ENCODE measurements around the gene ITPR1. TPM values are rescaled to one million over a fixed set of nuclear protein-coding genes. Genes with fewer than 3 reads are reported as not detected.

ITPR1 gene
- total RNA-seq, 3 donors from 2014 or later: 10.7 to 80.2 (median 20.7) TPM

- no peak for ATAC-seq
- peaks cover 3% of the 10 kb centered on the region for H3K4me1 ChIP-seq (ENCODE audit: low read depth)
- intact Hi-C loops (cut with DNase I, micrococcal nuclease): no loop called here
- TF ChIP-seq, protein P1, sequence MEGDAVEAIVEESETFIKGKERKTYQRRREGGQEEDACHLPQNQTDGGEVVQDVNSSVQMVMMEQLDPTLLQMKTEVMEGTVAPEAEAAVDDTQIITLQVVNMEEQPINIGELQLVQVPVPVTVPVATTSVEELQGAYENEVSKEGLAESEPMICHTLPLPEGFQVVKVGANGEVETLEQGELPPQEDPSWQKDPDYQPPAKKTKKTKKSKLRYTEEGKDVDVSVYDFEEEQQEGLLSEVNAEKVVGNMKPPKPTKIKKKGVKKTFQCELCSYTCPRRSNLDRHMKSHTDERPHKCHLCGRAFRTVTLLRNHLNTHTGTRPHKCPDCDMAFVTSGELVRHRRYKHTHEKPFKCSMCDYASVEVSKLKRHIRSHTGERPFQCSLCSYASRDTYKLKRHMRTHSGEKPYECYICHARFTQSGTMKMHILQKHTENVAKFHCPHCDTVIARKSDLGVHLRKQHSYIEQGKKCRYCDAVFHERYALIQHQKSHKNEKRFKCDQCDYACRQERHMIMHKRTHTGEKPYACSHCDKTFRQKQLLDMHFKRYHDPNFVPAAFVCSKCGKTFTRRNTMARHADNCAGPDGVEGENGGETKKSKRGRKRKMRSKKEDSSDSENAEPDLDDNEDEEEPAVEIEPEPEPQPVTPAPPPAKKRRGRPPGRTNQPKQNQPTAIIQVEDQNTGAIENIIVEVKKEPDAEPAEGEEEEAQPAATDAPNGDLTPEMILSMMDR (IDR thresholded peaks at IDR 0.05): no peak
- no peak overlapping the region for H3K4me3 ChIP-seq
- DNase-seq: no peak
- no peaks in the 10 kb centered on the region for H3K36me3 ChIP-seq (ENCODE audit: low read depth)
- H3K9me3 ChIP-seq: no peaks in the 10 kb centered on the region
Observed at GRCh38 chr3:4491855-4492207, 1.3 kb upstream of the ITPR1 start.

GRCh38 chr3:4492208-4493013 lies 737 bp upstream of the ITPR1 start:
- DNase-seq: peak; percentile 60 to 74 (median 61)
- no peaks in the 10 kb centered on the region for H3K36me3 ChIP-seq (ENCODE audit: low read depth)
- intact Hi-C loops (cut with DNase I, micrococcal nuclease): no loop called here
- H3K9me3 ChIP-seq: no peaks in the 10 kb centered on the region
- H3K4me3 ChIP-seq: peak overlapping the region; percentile 45
- TF ChIP-seq, protein P1 (IDR thresholded peaks at IDR 0.05): no peak
- peak; percentile 52 for ATAC-seq
- H3K4me1 ChIP-seq (ENCODE audit: low read depth): peaks cover 3% of the 10 kb centered on the region

GRCh38 chr3:4493941-4494894 lies 1.1 kb downstream of the ITPR1 start:
- DNase-seq (peak in 2 of 3 donors; percentile 23 to 35), ATAC-seq (no peak)
- H3K9me3 ChIP-seq: no peaks in the 10 kb centered on the region
- no peak overlapping the region for H3K4me3 ChIP-seq
- H3K36me3 ChIP-seq (ENCODE audit: low read depth): no peaks in the 10 kb centered on the region
- TF ChIP-seq, protein P1 (IDR thresholded peaks at IDR 0.05): no peak
- intact Hi-C loops (cut with DNase I, micrococcal nuclease): no loop called here
- peaks cover 3% of the 10 kb centered on the region for H3K4me1 ChIP-seq (ENCODE audit: low read depth)

DNA sequence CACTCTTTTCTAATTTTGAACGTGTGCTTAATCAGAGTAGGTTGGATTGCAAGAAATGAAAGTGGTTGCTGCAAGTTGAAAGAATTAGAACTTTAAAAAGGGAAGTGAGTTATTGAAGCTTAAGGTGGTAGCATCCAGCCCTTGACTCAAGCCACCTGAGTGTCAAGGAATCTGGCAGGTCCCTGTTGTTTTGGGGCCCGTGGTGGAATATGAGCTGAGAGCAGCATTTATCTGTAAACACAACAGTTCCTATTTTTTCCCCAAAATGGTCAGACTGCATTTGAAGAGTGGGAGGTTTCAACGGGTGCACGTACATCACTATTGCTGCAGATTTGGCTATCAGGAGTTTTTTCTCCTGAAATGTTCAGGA lies 1.7 kb downstream of the ITPR1 start:
- DNase-seq: no peak

GRCh38 chr3:4495294-4496086 lies 2.3 kb downstream of the ITPR1 start:
- no peaks in the 10 kb centered on the region for H3K36me3 ChIP-seq (ENCODE audit: low read depth)
- H3K4me1 ChIP-seq (ENCODE audit: low read depth): peaks cover 3% of the 10 kb centered on the region
- DNase-seq (no peak), ATAC-seq (no peak)
- H3K4me3 ChIP-seq: no peak overlapping the region
- intact Hi-C loops (cut with DNase I, micrococcal nuclease): no loop called here
- TF ChIP-seq, protein P1 (IDR thresholded peaks at IDR 0.05): no peak
- no peaks in the 10 kb centered on the region for H3K9me3 ChIP-seq

More for the DNA sequence above, 1.7 kb downstream of the ITPR1 start:
- H3K9me3 ChIP-seq: no peaks in the 10 kb centered on the region
- no peak overlapping the region for H3K4me3 ChIP-seq
- intact Hi-C loops (cut with DNase I, micrococcal nuclease): no loop called here
- H3K4me1 ChIP-seq (ENCODE audit: low read depth): peaks cover 3% of the 10 kb centered on the region
- no peaks in the 10 kb centered on the region for H3K36me3 ChIP-seq (ENCODE audit: low read depth)
- TF ChIP-seq, protein P1 (IDR thresholded peaks at IDR 0.05): no peak
- no peak for ATAC-seq
